HG03108 (cell line): ENCODE results near the gene RALGAPB.
"Not testable (repeated sequence)": the region's sequence is repeated elsewhere in the genome, so short reads cannot be mapped to it uniquely, and the experiment has no call there.

ENCODE experiments used
- ATAC-seq: cut with Tn5 transposase; IDR thresholded peaks from one replicate; pipeline ENCODE4 v1.9.1; 2021; ENCODE audit warnings: moderate library complexity; ENCODE audit not compliant: unreplicated experiment

Gene RALGAPB

GRCh38 chr20:38472513-38473366, at the start of gene RALGAPB:
Gene RALGAPB (plus strand): TSS chr20:38472843. CDS start chr20:38488433, 15,590 bp downstream.
- peak; percentile 93 for ATAC-seq

GRCh38 chr20:38423541-38423940, 49.1 kb upstream of the RALGAPB start:
- no peak for ATAC-seq

GRCh38 chr20:38424401-38424800, 48.2 kb upstream of the RALGAPB start:
- no peak for ATAC-seq

- ATAC-seq, result no peak
These were observed 46.4 kb upstream of the RALGAPB start for GRCh38 chr20:38426006-38426897.

- ATAC-seq, result no peak
These were observed 45.0 kb upstream of the RALGAPB start for GRCh38 chr20:38427655-38428023.

- ATAC-seq, result no peak
These were observed 43.8 kb upstream of the RALGAPB start for GRCh38 chr20:38428800-38429199.

- ATAC-seq, result no peak
These were observed 43.3 kb upstream of the RALGAPB start for GRCh38 chr20:38429301-38429700.

- ATAC-seq, result no peak
These were observed 41.8 kb upstream of the RALGAPB start for GRCh38 chr20:38430679-38431325.

- no peak for ATAC-seq
These were observed 40.4 kb upstream of the RALGAPB start for GRCh38 chr20:38432292-38432691.

- not testable (repeated sequence) for ATAC-seq
These were observed 39.8 kb upstream of the RALGAPB start for GRCh38 chr20:38432870-38433269.

- ATAC-seq, result no peak
These were observed 39.2 kb upstream of the RALGAPB start for GRCh38 chr20:38433304-38433972.

GRCh38 chr20:38434301-38434741, 38.3 kb upstream of the RALGAPB start:
- ATAC-seq, result no peak

GRCh38 chr20:38434770-38435554, 37.7 kb upstream of the RALGAPB start, which contains the start of gene SNHG17:
Gene SNHG17 (minus strand): TSS chr20:38435328.
- ATAC-seq, result peak; percentile 69

- ATAC-seq, result no peak
These were observed 37.1 kb upstream of the RALGAPB start for GRCh38 chr20:38435555-38435939.

GRCh38 chr20:38437796-38438195, 34.8 kb upstream of the RALGAPB start:
- ATAC-seq, result no peak

GRCh38 chr20:38441110-38441509, 31.5 kb upstream of the RALGAPB start:
- ATAC-seq, result not testable (repeated sequence)

GRCh38 chr20:38441916-38442315, 30.7 kb upstream of the RALGAPB start:
- ATAC-seq, result no peak

GRCh38 chr20:38445381-38445796, 27.3 kb upstream of the RALGAPB start:
- ATAC-seq, result no peak

GRCh38 chr20:38445901-38446425, 26.7 kb upstream of the RALGAPB start:
- ATAC-seq, result no peak
